Thoracic aorta (tissue), 2 donors: ENCODE data around the gene ZNF580. TPM values are rescaled to one million over a fixed set of nuclear protein-coding genes. Genes with fewer than 3 reads are reported as not detected.

Source experiments
- ATAC-seq: fragments of 150-250 bp; one replicate; pipeline ENCODE4 v1.8.0; 2017; ENCODE audit warnings: low read depth; ENCODE audit not compliant: insufficient number of reproducible peaks, low FRiP score
- DNase-seq: peaks from one replicate; pipeline ENCODE4 v3.0.0-alpha.2; 2020; ENCODE audit warnings: low spot score
- H3K27ac ChIP-seq, 2 donors: fragments of 200-600 bp; sonication (generic); 1 replicate in 1 of 2; 2 replicates in 1 of 2; pipeline ENCODE4 v1.5.1; 2016; ENCODE audit warnings: mild to moderate bottlenecking in 2 of 2, moderate library complexity in 2 of 2
- H3K27me3 ChIP-seq: fragments of 200-600 bp; sonication (generic); replicated peaks from 2 replicates; pipeline ENCODE4 v1.6.0; 2016; ENCODE audit warnings: mild to moderate bottlenecking; ENCODE audit not compliant: insufficient read depth
- H3K36me3 ChIP-seq: fragments of 200-600 bp; sonication (generic); one replicate; pipeline ENCODE4 v1.5.1; 2016
- H3K4me1 ChIP-seq, 2 donors: fragments of 200-600 bp; sonication (generic); 1 replicate in 1 of 2; 2 replicates in 1 of 2; pipeline versions ENCODE4 v1.5.1 to v1.6.0; 2016; ENCODE audit warnings: low read depth in 2 of 2, mild to moderate bottlenecking in 1 of 2; ENCODE audit not compliant: control insufficient read depth in 1 of 2
- H3K4me3 ChIP-seq: fragments of 200-600 bp; sonication (generic); 2 replicates; pipeline ENCODE4 v1.5.1; 2016; ENCODE audit warnings: mild to moderate bottlenecking
- H3K9me3 ChIP-seq: fragments of 200-600 bp; sonication (generic); 2 replicates; pipeline ENCODE4 v1.5.1; 2016
- CTCF ChIP-seq: fragments of 200-600 bp; sonication (generic); IDR thresholded peaks from one replicate; pipeline ENCODE4 v1.5.1; 2019; ENCODE audit warnings: antibody characterized with exemption
- total RNA-seq, 2 donors: library from RNA; depleted of rRNA; stranded (reverse); fragments of >200 nt; gene quantifications; one replicate each; pipeline versions ENCODE4 v1.1.0 to v1.2.3, GENCODE V29; 2016

The ZNF580 gene
- total RNA-seq, 2 donors from 2014 or later, result 46.0 to 65.5 TPM

DNA sequence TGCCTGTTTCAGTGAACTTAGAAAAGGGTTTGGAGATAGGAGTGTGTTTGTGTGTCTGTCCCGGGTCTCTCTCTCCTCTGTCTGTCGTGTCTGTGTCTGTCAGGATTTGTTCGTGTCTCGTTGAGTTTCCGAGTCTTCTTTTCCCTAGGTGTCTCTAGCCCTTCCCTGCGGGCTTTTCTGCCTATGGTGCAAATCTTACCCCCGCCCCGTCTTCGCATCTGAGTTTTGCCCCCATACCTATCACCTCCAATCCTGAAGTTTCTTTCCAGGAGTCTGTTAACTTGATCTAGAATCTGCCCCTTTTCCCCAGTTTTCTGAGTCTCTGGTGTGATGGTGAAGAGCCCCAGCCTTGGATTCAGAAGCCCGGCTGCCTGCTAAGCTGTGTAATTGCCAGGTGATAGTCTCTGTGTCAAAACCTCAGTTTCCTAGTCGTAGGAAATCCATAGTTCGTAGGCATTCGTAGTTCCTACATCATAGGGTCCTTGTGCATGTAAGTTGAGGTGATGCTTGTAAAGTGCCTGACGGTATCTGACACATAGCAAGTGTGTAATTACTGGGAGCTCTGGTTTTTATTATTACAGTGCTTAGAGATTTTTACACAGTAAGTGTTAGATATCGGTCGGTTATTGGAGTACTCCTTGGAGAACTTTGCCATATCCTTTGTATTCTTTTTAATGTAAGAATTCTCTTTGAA, 35.0 kb downstream of the ZNF580 start:
- no peaks in the 10 kb centered on the region for H3K9me3 ChIP-seq
- H3K27me3 ChIP-seq, result no peaks in the 10 kb centered on the region
- peak overlapping the region; percentile 85 for H3K4me3 ChIP-seq
- peak overlapping the region; percentile 81 to 90 for H3K27ac ChIP-seq
- H3K36me3 ChIP-seq, result peaks cover 36% of the 10 kb centered on the region
- ATAC-seq, result no peak
- DNase-seq, result no peak
- TF ChIP-seq CTCF, result no peak
- H3K4me1 ChIP-seq, result peaks cover 27 to 44% of the 10 kb centered on the region in 2 donors

DNA sequence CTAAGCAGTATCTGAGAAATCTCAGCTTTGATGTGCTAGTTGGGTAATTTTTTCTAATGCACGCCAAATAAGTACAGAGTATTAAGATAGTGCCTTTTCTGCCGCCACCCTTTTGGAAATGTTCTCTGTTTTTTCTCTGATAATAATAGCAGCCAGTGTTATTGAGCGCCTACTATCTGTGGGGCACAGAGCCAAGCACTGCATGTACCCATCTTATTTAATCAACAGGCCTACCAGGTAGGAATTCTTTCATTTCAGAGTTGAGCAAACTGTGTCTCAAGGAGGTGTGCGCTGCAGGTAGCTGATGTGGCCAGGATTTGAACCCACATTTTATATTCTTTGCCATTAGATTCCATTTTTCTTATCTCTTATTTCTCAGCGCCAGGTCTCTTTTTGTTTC, 35.6 kb downstream of the ZNF580 start:
- H3K4me1 ChIP-seq, result peaks cover 27 to 44% of the 10 kb centered on the region in 2 donors
- H3K27ac ChIP-seq, result no peak overlapping the region
- ATAC-seq (no peak), DNase-seq (no peak)
- no peaks in the 10 kb centered on the region for H3K27me3 ChIP-seq
- no peak for TF ChIP-seq CTCF
- H3K4me3 ChIP-seq, result peak overlapping the region; percentile 85
- H3K9me3 ChIP-seq, result no peaks in the 10 kb centered on the region
- H3K36me3 ChIP-seq, result peaks cover 41% of the 10 kb centered on the region

DNA sequence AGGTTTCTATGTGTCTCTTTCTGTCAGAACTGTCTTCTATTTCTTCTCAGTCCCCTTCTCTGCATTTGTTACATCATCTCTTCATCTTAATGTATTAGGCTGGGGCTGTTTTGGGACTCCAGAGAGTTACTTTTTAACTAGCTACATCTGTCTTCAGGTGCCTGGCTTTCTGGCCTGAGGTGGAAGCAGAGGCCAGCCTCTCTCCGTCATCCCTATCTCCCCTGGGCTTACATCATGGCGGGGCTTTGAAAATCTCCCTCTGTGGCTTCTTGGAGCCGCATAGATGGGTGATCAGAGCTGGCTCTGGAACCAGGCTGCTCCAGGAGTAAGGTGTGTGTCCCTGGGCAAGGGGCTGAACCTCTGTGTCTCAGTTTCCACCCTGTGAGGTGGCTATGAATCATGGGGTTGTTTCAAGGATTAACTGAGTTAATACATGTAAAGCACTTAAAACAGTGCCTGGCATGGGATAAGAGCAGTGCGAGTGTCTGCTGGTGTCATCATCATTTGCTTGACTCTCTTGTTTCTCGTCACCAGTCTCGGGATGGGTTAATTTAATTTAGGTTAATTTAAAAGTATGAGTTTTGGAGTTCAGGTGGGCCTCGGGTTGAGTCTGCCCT, 36.2 kb downstream of the ZNF580 start:
- peaks cover 41% of the 10 kb centered on the region for H3K36me3 ChIP-seq
- DNase-seq, result no peak
- H3K4me3 ChIP-seq, result peak overlapping the region; percentile 85
- peaks cover 27 to 44% of the 10 kb centered on the region in 2 donors for H3K4me1 ChIP-seq
- no peaks in the 10 kb centered on the region for H3K9me3 ChIP-seq
- peak overlapping the region in 1 of 2 donors; percentile 27 for H3K27ac ChIP-seq
- no peaks in the 10 kb centered on the region for H3K27me3 ChIP-seq
- no peak for ATAC-seq
- no peak for TF ChIP-seq CTCF

GRCh38 chr19:55677572-55678028, 36.8 kb downstream of the ZNF580 start:
- Histone ChIP-seq H3K27ac (peak overlapping the region in 1 of 2 donors; percentile 27), H3K4me3 (peak overlapping the region; percentile 11), H3K9me3 (no peaks in the 10 kb centered on the region), H3K4me1 (peaks cover 27 to 44% of the 10 kb centered on the region in 2 donors), H3K27me3 (no peaks in the 10 kb centered on the region), H3K36me3 (peaks cover 41% of the 10 kb centered on the region)
- DNase-seq (no peak), ATAC-seq (no peak)
- TF ChIP-seq CTCF, result no peak

DNA sequence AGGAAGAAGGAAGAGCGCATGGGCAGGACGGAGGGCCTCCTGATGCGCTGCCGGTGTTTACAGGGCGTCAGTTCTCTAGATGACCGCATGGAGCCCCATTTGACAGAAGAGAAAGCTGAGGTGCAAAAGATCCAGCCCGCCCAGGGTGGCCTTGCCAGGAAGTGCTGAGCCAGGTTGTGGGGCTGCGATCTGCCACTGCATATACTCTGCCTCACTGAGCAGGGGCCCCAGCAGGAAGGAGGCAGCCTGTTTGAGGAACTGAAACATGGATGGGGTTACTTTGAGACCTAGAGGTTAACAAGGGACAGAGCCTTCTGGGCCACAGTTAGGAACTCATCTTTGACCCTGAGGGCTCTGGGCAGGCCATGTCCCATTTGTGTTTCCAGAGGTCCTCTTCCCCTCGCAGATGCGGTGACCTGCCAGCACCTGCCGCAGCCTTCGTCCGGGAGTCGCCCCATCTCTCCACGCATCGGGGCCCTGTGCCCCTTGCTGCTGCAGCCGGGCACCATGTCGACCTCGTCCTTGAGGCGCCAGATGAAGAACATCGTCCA, 37.4 kb downstream of the ZNF580 start:
- H3K4me3 ChIP-seq, result peak overlapping the region; percentile 11
- ATAC-seq, result no peak
- no peaks in the 10 kb centered on the region for H3K27me3 ChIP-seq
- peak overlapping the region in 1 of 2 donors; percentile 27 for H3K27ac ChIP-seq
- no peaks in the 10 kb centered on the region for H3K9me3 ChIP-seq
- DNase-seq, result no peak
- no peak for TF ChIP-seq CTCF
- peaks cover 37% of the 10 kb centered on the region for H3K36me3 ChIP-seq
- peaks cover 27 to 44% of the 10 kb centered on the region in 2 donors for H3K4me1 ChIP-seq
